Vagina (tissue), 2 donors: Measurements from ENCODE around the gene TMEM163.

Source experiments
- CTCF ChIP-seq, 3 experiments: fragments of 450-650 bp in 2 of 3; fragments of 200-600 bp in 1 of 3; sonication (generic) in 1 of 3; IDR thresholded peaks; one replicate each; pipeline ENCODE4 v1.5.1; 2017 to 2019; ENCODE audit warnings: antibody characterized with exemption in 3 of 3, mild to moderate bottlenecking in 2 of 3, moderate library complexity in 2 of 3
- POLR2A ChIP-seq, 2 donors: fragments of 450-650 bp; IDR thresholded peaks; one replicate each; pipeline ENCODE4 v1.6.1; 2017; ENCODE audit warnings: antibody characterized with exemption in 2 of 2, mild to moderate bottlenecking in 2 of 2, moderate library complexity in 2 of 2
- POLR2AphosphoS5 ChIP-seq, 2 donors: sonication (generic); formaldehyde crosslinking; IDR thresholded peaks; one replicate each; pipeline ENCODE4 v1.9.0; 2017; ENCODE audit warnings: antibody characterized with exemption in 2 of 2, mild to moderate bottlenecking in 2 of 2, low read depth in 1 of 2; ENCODE audit not compliant: insufficient read depth in 1 of 2

- no peak for TF ChIP-seq CTCF (IDR thresholded peaks at IDR 0.05)
- TF ChIP-seq POLR2A (IDR thresholded peaks at IDR 0.05) = no peak
- TF ChIP-seq POLR2AphosphoS5 (IDR thresholded peaks at IDR 0.05; ENCODE audit: insufficient read depth in 1 of 2, low read depth in 1 of 2) = no peak
Observed at GRCh38 chr2:134573085-134573370, 145.8 kb downstream of the TMEM163 start.
